ENCODE results near the gene HK1.

- TF ChIP-seq, protein P1, sequence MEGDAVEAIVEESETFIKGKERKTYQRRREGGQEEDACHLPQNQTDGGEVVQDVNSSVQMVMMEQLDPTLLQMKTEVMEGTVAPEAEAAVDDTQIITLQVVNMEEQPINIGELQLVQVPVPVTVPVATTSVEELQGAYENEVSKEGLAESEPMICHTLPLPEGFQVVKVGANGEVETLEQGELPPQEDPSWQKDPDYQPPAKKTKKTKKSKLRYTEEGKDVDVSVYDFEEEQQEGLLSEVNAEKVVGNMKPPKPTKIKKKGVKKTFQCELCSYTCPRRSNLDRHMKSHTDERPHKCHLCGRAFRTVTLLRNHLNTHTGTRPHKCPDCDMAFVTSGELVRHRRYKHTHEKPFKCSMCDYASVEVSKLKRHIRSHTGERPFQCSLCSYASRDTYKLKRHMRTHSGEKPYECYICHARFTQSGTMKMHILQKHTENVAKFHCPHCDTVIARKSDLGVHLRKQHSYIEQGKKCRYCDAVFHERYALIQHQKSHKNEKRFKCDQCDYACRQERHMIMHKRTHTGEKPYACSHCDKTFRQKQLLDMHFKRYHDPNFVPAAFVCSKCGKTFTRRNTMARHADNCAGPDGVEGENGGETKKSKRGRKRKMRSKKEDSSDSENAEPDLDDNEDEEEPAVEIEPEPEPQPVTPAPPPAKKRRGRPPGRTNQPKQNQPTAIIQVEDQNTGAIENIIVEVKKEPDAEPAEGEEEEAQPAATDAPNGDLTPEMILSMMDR (IDR thresholded peaks at IDR 0.05): no peak
- no peak for TF ChIP-seq EZH2 (IDR thresholded peaks at IDR 0.05; ENCODE audit: borderline replicate concordance, insufficient read depth, low read depth, low read length, poor library complexity, severe bottlenecking)
These were observed 81.3 kb downstream of the HK1 start for GRCh38 chr10:69359594-69359993.
